GM19328 (cell line): ENCODE data around the gene COL4A2.
"Not testable (repeated sequence)": the region's sequence is repeated elsewhere in the genome, so short reads cannot be mapped to it uniquely, and the experiment has no call there.

Experiments
- ATAC-seq: cut with Tn5 transposase; IDR thresholded peaks from one replicate; pipeline ENCODE4 v1.9.1; 2021; ENCODE audit warnings: mild to moderate bottlenecking, moderate library complexity; ENCODE audit not compliant: unreplicated experiment

Gene COL4A2

GRCh38 chr13:110374431-110375370 lies 67.6 kb downstream of the COL4A2 start:
- no peak for ATAC-seq

- ATAC-seq = no peak
Observed at GRCh38 chr13:110376120-110376519, 69.0 kb downstream of the COL4A2 start.

DNA sequence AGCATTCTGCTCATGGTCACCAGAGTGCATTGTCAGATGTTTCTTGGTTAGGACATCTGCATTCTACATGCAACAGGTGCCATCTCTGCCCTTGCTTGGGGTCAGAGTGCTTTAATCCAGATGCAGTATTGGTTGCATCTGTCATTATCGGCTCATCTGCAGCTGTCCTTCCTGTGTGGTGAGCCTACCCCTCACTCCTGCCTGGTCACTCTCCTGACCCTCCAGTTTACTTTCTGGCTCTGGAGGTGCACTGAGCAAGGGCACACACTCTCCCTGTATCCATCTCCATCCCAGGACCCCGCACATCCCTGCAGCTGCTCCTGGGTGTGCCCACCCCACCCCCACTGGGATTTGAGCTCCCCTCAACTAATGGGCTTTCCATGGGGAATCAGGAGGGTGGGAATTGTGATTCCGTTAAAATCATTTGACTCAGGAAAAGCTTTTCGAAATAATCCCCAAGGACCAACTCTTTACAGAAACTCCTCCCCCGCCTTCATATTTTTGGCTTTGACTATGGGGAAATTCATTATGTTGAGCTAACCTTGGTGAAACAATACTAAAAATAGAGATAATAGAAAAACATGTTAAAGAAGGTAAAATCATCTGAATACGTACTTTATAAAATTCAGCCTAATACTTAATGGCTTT lies 70.2 kb downstream of the COL4A2 start:
- no peak for ATAC-seq

- no peak for ATAC-seq
Observed at GRCh38 chr13:110377826-110378201, 70.7 kb downstream of the COL4A2 start.

DNA sequence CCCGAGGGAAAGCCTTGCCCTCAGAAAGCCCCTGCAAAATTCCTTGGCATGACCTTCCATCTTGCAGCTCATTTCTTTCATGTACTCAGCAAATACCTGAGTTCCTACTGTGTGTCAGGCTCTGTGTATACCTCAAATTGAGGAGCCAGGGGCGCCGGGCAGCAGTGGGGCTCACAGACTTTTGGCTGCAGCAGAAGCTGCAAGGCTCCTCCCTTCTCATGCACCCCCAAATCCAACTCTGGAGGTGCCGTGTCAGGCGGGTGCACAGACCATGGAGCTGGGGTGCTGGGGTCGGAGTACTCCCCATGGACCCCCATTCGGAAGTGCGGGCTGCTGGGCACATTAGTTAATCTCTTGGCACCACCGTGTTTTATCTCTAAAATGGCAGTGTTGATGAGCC lies 72.3 kb downstream of the COL4A2 start:
- ATAC-seq = no peak

DNA sequence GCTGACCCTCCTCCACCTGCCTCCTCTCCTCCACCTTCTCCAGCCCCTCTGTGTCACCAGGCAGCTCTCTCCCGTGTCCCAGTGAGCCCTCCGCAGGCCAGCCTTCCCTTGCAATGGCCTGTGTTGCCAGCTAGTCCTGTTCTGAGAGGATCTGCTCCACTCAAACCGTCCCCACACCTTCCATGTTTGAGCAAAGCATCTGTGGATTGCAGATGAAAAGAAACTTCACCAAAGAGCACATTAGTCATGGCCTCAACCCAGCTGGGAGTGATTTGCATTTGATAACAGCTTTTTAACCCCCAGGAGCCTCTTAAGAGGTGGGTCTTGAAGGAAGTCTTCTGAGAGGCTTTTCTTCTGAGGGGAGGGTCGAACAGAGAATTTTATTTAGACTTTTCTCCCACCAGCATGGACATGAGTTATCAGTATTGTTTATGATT lies 72.8 kb downstream of the COL4A2 start:
- ATAC-seq = no peak

- no peak for ATAC-seq
Observed at GRCh38 chr13:110380359-110381028, 73.4 kb downstream of the COL4A2 start.

DNA sequence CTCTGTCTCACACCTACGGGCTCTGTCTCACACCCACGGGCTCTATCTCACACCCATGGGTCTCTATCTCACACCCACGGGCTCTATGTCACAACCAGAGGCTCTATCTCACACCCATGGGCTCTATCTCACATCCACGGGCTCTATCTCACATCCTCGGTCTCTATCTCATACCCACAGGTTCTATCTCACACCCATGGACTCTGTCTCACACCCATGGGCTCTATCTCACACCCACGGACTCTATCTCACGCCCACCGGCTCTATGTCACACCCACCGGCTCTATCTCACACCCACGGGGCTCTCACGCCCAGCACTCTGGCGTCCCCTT lies 73.9 kb downstream of the COL4A2 start:
- ATAC-seq = no peak

DNA sequence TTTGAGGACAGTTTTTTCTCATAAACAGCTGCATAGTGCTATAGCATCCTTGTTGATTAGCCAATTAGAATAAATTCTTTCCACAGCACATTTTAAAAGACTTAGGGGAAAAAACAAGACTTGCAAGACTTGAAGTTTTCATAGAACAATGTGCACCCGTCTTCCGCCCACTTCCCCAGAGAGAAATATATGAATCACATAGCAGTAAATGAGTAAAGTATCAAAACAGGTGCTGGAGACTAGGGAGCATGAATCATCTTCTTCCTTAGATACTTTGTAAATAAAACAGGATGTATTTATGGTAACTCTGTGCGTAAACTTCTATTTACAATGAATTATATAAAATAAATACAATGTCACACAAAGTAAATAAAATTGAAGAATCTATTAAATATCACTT lies 75.1 kb downstream of the COL4A2 start:
- no peak for ATAC-seq

- ATAC-seq = no peak
Observed at GRCh38 chr13:110382830-110383229, 75.7 kb downstream of the COL4A2 start.

DNA sequence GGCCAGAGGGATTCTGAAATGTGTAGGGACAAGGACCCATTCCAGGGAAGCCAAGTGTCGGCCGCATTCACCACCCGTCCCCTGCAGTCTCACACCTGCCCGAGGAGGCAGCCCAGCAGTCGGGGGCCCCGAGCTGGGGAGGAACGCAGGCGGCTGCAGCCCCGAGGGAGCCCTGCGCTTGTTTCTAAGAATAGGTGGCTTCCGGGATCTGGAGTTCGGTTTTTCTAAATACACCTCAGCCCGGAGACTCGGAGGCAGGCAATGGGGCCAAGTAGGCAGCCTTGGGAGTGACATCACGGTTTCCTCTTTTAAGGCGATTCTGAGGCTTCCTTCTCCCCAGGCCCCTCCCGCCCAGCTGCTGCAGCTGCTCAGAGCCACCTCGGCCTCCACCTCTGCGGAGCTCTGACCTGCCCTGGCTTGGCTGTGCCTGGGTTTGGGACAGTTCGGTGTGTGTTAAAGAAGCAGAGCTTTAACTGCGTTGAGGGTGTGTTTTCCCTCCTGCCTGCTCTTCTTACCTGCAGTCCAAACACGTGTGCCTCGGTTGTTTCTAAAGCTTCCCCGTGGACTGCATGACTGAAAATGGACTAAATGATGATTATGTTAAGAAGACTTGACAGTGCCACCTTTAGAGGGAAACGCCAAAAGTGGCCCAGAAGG lies 80.5 kb downstream of the COL4A2 start:
- ATAC-seq = peak; percentile 57

DNA sequence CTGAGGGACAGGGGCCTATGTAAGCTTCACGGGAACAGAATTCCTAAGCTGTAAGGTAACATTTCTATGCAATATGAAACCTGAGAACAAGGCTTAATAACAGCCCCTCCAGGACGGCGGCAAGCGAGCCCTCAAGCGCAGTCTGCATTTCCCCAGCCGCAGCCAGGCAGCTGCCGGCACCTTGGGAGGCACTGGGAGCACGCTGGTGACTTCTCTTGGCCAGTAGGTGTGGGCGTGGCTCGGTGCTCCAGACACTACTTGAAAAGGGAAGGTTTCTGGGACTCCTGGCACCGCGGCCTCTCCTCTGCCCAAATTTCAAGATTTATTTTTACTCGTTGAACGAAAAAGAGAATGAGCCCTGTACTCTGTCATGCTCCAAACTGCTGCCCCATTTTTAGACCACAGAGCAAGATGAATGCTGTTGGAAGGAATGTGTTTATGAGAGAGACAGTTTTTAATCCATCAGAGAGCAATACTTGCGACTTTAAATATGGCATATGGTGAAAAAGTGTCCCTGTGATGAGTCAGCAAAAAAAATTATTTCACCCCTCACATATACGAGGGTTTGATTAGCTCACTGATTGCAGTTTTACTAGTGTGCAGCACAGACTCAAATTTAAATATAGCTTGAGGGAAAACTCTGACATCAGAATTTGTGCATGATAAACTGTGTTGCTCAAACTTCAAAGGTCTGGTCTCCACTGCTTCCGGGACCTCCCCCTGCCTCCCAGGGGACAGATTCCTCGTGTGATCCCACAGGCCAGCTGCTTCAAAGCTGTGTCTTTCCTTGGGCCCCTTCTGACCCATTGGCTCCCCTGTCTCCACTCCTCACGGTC lies 81.2 kb downstream of the COL4A2 start:
- ATAC-seq = no peak

- no peak for ATAC-seq
Observed at GRCh38 chr13:110390567-110390966, 83.5 kb downstream of the COL4A2 start.

- ATAC-seq = no peak
Observed at GRCh38 chr13:110391273-110391672, 84.2 kb downstream of the COL4A2 start.

DNA sequence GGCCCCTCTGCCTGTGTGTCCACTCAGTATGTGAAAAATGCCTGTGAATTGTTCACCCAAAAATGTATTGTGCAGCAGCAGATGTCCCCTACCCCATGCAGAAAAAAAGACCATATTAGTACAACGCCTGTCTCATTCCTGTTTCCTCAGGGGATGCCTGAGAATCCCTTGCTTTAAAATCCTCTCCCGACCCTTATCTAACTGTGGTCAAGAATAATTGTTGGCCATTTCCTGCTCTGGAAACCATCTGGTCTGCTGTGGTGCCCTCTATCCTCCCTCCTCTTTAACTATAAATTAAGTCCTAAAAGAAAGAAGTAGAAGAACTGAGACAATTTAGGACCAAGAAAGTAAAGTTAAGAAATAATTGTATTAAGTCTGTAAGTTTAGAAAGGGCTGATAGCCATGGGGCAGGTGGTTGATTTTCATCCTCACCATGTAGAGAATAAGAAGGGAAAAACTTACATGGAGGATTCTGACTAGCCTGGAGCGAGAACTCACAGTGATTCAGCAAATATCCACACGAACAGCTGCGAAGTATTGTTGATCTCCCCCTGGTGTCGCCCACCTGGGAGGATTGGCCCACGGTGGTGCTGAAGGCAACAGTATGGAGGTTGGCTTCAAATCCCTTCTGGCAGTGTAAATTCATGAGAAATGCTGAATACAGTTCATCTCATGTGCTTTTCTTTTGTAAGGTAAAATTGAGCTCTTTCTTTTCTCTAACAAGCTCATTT lies 85.6 kb downstream of the COL4A2 start:
- ATAC-seq = no peak

- ATAC-seq = no peak
Observed at GRCh38 chr13:110393761-110394160, 86.7 kb downstream of the COL4A2 start.

- no peak for ATAC-seq
Observed at GRCh38 chr13:110394371-110394841, 87.3 kb downstream of the COL4A2 start.

- not testable (repeated sequence) for ATAC-seq
Observed at GRCh38 chr13:110395616-110396015, 88.5 kb downstream of the COL4A2 start.

- no peak for ATAC-seq
Observed at GRCh38 chr13:110396476-110396875, 89.4 kb downstream of the COL4A2 start.
